H1 (cell line): ENCODE measurements around the gene PDHB.
"Not testable (repeated sequence)": the region's sequence is repeated elsewhere in the genome, so short reads cannot be mapped to it uniquely, and the experiment has no call there.

Experiments used
- CHD1 ChIP-seq: IDR thresholded peaks from 2 replicates; pipeline ENCODE4 v1.6.1; 2012; ENCODE audit warnings: low read depth, low read length, improper control_type of control experiment
- EZH2 ChIP-seq: fragments of 200-600 bp; sonication (generic); IDR thresholded peaks from 2 replicates; pipeline ENCODE4 v1.7.1; 2012; ENCODE audit warnings: low read depth, mild to moderate bottlenecking, moderate library complexity, low read length, inconsistent platforms; ENCODE audit not compliant: severe bottlenecking
- JUN ChIP-seq: IDR thresholded peaks from 2 replicates; pipeline ENCODE4 v1.6.1; 2011; ENCODE audit warnings: low read depth, mild to moderate bottlenecking, improper control_type of control experiment, low read length
- NANOG ChIP-seq: IDR thresholded peaks from 2 replicates; pipeline ENCODE4 v1.6.1; 2011; ENCODE audit warnings: low read length, low read depth, mild to moderate bottlenecking, inconsistent platforms; ENCODE audit not compliant: insufficient read depth, poor library complexity, severe bottlenecking
- NRF1 ChIP-seq: IDR thresholded peaks from 2 replicates; pipeline ENCODE4 v1.6.1; 2011; ENCODE audit warnings: mild to moderate bottlenecking, low read depth, low read length, improper control_type of control experiment
- POLR2A ChIP-seq, 2 experiments: IDR thresholded peaks; 1 replicate in 1 of 2; 2 replicates in 1 of 2; pipeline ENCODE4 v1.6.1; 2011; ENCODE audit warnings: low read depth in 2 of 2, low read length in 2 of 2, mild to moderate bottlenecking in 2 of 2; ENCODE audit errors: control extremely low read depth in 1 of 2
- POLR2AphosphoS5 ChIP-seq: IDR thresholded peaks from 2 replicates; pipeline ENCODE4 v1.6.1; 2011; ENCODE audit warnings: low read depth, low read length
- SP2 ChIP-seq: IDR thresholded peaks from 2 replicates; pipeline ENCODE4 v1.6.1; 2012; ENCODE audit warnings: mild to moderate bottlenecking, low read length, inconsistent platforms
- TAF1 ChIP-seq: IDR thresholded peaks from 2 replicates; pipeline ENCODE4 v1.6.1; 2011; ENCODE audit warnings: mild to moderate bottlenecking, low read depth, low read length
- YY1 ChIP-seq: IDR thresholded peaks from 2 replicates; pipeline ENCODE4 v1.6.1; 2011; ENCODE audit warnings: low read depth, mild to moderate bottlenecking, low read length
- TF ChIP-seq, protein P1 (sequence below): IDR thresholded peaks from 2 replicates; pipeline ENCODE4 v1.6.1; 2012; ENCODE audit warnings: low read length, inconsistent platforms
- TF ChIP-seq, protein P2 (sequence below), 3 experiments: IDR thresholded peaks; 1 replicate in 2 of 3; 2 replicates in 1 of 3; pipeline versions ENCODE4 v1.5.1 to v1.6.1; 2011; ENCODE audit warnings: low read length in 3 of 3, mild to moderate bottlenecking in 3 of 3, inconsistent platforms in 2 of 3, low read depth in 1 of 3, moderate library complexity in 1 of 3; ENCODE audit not compliant: insufficient read depth in 1 of 3; ENCODE audit errors: control extremely low read depth in 1 of 3
- TF ChIP-seq, protein P3 (sequence below): IDR thresholded peaks from 2 replicates; pipeline ENCODE4 v1.6.1; 2011; ENCODE audit warnings: low read length, improper control_type of control experiment

DNA sequence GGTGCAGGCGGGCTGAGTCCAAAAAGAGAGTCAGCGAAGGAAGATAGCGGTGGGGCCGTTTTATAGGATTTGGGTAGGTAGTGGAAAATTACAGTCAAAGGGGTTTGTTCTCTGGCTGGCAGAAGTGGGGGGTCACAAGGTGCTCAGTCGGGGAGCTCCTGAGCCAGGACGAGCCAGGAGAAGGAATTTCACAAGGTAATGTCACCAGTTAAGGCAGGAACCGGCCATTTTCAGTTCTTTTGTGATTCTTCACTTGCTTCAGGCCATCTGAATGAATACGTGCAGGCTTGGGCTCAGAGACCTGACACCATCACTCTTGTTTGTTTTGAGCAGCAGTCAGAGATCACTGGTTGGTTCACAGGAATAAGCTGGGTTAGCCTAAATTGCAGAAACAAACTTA is 3.6 kb upstream of the PDHB start:
- TF ChIP-seq POLR2A (IDR thresholded peaks at IDR 0.05; ENCODE audit: control extremely low read depth in 1 of 2, low read depth in 2 of 2, low read length in 2 of 2); POLR2AphosphoS5; SP2; TAF1; NRF1; JUN; EZH2; CHD1; NANOG: not testable (repeated sequence)
- TF ChIP-seq, protein P1, sequence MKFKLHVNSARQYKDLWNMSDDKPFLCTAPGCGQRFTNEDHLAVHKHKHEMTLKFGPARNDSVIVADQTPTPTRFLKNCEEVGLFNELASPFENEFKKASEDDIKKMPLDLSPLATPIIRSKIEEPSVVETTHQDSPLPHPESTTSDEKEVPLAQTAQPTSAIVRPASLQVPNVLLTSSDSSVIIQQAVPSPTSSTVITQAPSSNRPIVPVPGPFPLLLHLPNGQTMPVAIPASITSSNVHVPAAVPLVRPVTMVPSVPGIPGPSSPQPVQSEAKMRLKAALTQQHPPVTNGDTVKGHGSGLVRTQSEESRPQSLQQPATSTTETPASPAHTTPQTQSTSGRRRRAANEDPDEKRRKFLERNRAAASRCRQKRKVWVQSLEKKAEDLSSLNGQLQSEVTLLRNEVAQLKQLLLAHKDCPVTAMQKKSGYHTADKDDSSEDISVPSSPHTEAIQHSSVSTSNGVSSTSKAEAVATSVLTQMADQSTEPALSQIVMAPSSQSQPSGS, result not testable (repeated sequence)
- peak; percentile 15; the same call in 1 of the 2 replicates for TF ChIP-seq YY1
- TF ChIP-seq, protein P2, sequence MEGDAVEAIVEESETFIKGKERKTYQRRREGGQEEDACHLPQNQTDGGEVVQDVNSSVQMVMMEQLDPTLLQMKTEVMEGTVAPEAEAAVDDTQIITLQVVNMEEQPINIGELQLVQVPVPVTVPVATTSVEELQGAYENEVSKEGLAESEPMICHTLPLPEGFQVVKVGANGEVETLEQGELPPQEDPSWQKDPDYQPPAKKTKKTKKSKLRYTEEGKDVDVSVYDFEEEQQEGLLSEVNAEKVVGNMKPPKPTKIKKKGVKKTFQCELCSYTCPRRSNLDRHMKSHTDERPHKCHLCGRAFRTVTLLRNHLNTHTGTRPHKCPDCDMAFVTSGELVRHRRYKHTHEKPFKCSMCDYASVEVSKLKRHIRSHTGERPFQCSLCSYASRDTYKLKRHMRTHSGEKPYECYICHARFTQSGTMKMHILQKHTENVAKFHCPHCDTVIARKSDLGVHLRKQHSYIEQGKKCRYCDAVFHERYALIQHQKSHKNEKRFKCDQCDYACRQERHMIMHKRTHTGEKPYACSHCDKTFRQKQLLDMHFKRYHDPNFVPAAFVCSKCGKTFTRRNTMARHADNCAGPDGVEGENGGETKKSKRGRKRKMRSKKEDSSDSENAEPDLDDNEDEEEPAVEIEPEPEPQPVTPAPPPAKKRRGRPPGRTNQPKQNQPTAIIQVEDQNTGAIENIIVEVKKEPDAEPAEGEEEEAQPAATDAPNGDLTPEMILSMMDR (IDR thresholded peaks at IDR 0.05; ENCODE audit: control extremely low read depth in 1 of 3, insufficient read depth in 1 of 3, low read depth in 1 of 3, low read length in 3 of 3), result not testable (repeated sequence)
- TF ChIP-seq, protein P3, sequence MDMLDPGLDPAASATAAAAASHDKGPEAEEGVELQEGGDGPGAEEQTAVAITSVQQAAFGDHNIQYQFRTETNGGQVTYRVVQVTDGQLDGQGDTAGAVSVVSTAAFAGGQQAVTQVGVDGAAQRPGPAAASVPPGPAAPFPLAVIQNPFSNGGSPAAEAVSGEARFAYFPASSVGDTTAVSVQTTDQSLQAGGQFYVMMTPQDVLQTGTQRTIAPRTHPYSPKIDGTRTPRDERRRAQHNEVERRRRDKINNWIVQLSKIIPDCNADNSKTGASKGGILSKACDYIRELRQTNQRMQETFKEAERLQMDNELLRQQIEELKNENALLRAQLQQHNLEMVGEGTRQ, result not testable (repeated sequence)
